COLO829 (cell line): ENCODE measurements around the gene BNIP2.
"Not testable (repeated sequence)": the region's sequence is repeated elsewhere in the genome, so short reads cannot be mapped to it uniquely, and the experiment has no call there.

ENCODE experiments used
- DNase-seq: peaks from one replicate; pipeline ENCODE4 v3.0.0; 2012; ENCODE audit warnings: low spot score

Gene BNIP2

DNA sequence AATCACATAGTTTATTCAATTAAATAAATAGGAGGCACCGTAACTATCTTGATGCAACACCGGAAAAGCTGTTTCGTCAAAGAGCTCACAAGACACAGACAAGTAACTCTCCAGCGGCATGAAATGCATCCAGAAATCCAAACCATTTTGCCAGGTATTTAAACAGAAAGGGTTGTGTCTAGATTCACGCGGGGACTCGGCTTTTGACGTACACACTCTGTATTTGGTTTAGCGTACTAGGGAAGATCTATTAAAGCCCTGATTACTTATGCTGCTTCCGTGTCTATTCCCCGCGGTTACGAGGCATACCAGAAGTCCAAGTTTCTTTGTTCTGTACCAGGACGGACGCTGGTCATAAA lies 718 bp downstream of the BNIP2 start:
- DNase-seq = no peak

DNA sequence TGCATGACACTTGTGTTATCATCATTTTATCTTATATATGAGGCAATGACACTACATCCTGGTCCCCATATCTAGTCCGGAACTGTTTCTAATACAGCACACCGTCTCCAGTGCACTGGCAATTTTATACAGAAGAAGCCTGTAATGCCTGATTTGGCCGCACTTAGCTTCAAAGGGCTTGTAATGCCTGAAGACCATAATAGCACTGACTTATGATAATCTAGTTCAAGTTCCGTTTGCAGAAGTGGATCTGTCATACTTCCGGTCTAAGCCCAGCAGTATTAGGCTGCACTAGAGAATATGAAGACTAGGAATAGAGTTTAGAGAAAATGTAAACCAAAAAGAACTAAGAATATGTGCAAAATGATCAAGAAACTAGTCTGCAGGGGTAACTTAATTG lies 1.3 kb downstream of the BNIP2 start:
- DNase-seq = no peak

DNA sequence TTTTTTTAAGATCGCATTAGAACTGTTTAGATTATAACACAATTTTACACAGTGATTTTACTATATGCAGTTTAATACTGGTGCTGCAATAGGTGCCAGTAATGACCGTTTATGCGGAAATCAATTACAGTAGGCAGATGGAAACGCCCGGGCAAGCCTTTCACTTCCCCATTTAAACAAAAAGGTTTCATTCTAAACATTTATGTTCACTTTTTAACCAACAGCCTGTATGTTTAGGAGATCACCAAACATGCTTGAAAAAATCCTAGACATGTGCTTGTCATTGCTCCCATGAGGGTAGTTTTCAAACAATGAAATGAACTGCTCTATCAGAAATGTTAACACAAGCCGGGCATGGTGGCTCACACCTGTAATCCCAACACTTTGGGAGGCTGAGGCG lies 2.7 kb downstream of the BNIP2 start:
- no peak for DNase-seq

DNA sequence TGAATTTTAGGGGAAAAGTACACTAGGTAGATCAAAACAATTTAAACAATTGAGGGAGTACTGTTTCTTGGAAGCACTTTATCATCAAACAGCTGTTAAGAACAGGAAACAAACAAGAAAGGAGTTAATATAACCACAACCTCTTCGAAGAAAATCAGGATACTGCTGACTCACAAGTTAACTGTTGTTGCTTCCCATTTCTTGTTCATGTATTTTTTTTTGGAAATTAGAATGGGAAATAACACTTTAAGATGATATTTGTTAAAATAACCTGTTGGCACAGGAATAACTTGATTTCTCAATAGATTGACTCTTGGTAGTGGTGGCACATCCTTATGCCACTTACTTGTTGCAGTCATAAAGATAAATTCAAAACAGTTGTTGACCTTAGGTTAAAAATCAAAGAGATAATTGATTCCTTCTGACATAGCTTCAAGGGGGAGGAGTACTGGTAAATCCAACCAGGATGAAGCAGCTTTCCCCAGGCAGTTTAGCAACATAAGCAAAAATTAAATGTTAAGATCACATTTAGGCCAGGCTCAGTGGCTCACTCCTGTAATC lies 3.3 kb downstream of the BNIP2 start:
- no peak for DNase-seq

DNA sequence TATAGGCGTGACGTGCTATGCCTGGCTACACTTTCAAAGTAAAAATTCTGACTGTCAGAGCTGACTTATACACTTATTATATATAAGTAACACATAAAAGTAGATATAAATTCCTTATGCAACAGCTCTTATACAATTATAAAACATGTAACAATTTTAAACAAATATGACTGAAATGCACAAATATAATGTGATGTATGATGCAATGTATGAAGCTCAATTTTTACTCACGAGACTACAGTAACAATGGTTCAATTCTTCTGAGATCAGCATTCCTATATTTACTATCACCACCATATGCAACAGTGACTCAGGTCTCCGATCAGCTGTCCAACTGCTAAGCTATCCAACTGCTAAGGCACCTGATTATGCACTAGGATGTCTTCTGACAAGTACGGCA lies 8.2 kb downstream of the BNIP2 start:
- no peak for DNase-seq

DNA sequence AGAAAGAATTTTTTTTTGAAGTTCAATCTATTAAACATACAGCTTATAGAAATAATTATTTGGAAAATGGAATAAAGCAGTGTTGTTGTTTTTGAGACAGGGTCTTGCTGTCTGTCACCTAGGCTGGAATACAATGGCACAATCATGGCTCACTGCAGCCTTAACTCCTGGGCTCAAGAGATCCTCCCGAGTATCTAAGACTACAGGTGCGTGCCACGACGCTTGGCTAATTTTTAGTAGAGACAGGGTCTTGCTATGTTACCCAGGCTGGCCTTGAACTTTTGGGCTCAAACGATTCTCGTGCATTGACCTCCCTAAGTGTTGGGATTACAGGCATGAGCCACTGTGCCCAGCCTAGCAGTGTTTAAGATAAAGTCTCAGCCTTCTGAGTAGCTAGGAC lies 8.8 kb downstream of the BNIP2 start:
- DNase-seq = no peak

DNA sequence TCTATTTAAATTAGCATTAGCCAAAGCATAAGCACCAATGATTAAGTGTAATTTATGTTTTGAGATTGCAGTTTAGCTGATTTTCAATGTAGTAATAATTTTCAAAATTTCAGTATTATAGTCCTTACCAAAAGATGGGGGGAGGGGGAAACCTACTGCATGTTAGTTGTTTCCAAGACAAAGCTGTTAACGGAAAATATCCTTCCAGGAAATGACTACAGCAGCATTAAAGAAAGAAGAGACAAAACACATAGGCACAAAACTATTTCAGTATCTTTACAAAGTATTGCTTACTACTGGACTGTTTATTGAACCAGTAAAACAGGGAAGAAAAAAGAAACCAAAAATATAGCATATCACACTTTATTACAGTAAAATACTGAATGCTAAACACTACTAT lies 10.5 kb downstream of the BNIP2 start:
- no peak for DNase-seq

DNA sequence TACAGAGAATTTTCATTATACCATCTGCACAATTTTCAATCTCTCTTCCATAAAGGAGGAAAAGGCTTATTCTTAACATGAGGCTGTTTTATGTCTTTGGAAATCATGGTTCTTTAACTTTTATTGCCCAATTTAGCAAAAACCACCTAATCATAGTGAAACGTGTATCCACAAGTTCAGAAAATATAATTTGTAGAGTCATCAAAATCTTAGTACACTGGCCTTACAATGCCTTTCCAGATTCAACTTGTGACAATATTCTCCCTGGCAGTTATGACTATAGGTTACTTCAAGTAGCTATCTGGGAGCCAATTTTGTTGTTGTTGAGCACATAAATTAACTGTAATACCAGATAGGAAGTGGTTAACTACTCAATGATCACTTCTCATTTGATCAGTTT lies 10.9 kb downstream of the BNIP2 start:
- DNase-seq = no peak

DNA sequence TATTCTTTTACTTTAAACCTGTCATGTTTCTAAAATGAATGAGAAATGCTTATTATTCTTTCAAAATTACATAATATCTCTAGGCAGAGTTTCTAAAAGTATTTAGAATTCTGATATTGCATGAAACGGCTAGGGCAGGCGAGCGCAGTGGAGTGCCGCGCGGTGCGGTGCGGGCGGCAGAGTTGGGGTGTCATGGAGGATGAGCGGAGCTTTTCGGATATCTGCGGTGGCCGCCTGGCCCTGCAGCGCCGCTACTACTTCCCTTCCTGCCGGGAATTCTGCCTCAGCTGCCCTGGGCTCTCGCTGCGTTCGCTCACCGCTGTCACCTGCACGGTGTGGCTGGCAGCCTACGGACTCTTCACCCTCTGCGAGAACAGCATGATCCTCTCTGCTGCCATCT lies 12.6 kb downstream of the BNIP2 start:
- DNase-seq = no peak

DNA sequence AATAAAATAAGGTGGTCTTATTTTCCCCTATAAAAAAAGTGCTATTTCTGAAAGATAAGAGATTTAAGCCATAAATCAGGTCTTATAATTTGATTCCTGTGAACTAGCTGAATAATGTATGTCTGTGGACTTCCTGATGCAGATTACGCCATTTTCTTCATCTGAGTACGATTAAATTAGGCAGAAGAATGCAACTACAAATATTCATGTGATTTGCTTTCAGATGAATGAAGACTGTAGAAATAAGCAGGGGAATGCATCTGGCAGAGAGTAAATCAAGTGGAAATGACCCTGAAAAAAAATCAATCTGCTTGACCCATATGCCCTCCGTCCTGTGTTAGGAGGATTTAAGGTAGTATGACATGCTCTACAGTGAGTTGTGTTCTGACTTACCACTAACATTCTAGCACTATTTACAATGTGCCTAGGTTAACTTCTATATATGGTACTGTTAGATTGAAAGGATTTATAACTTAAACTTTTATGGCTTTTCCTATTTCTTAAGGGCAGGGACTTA lies 14.7 kb downstream of the BNIP2 start:
- DNase-seq = no peak

DNA sequence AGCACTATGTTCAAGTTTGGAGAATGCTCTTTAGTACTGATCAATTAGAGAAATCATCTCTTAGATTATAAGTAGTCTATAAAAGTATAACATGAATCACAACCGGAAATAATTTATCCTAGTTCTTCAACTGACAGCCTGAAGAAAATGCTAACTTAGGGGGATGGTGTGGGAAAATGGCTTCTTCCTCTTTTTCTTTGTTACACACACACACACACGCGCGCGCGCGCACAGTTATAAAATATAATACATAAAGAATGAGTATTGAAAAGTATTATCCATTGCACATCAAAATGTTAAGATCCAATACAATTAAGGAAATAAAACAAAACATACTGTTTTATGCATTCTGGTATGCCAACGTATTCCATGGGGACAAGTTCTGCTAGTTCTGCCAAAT lies 20.6 kb downstream of the BNIP2 start:
- no peak for DNase-seq

DNA sequence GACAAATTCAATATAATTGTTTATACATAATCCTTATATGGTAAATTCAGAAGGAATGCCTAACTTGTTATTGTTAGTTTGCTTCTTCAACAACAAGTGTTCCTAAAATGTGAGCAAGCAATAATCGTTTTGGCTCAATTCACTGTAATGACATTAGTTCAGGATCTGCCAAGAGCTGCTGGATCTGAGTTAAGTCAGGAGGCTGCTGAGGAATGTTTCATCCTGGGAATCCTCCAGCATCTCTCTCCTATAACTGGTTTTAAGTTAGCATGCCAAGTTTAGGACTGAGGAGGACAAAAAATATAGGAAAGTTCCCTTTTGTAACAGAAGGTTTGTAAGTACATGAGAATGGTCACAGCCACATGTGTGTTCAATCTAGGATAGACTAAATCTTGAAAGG lies 26.9 kb downstream of the BNIP2 start:
- DNase-seq = no peak

DNA sequence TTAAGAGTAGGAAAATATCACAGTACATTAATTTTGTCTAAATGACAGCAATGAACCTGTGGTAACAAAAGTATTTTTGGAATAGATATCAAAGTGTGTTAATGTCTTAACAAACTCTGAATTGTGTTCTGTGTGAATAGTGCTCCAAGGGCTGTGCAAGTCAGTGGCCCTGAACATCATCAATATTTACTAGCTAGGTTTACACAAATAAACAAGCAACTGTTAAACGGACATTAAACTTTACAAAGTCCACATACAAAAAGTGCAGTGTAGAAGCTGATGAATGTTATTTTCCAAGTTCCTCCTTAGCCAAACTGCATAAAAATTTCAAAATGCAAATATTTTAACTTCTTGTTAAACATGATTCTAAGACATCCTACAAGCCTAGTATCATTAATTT lies 29.8 kb downstream of the BNIP2 start:
- no peak for DNase-seq

DNA sequence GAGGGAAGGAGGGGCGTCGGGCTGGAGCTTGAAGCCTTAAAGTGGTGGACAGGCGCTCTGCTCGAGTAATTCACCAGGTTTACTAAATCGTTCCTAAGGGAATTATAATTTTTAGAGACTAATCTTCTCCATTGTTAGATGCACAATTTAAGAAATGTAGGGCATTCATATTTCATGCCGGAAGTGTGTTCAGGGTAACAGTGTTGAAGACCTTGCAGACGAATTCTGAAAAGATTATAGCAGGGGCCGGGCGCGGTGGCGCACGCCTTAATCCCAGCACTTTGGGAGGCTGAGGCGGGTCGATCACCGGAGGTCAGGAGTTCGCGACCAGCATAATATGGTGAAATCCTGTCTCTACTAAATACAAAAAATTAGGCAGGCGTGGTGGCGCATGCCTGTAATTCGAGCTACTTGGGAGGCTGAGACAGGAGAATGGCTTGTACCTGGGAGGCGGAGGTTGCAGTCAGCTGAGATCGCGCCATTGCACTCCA lies 31.4 kb downstream of the BNIP2 start:
- no peak for DNase-seq

DNA sequence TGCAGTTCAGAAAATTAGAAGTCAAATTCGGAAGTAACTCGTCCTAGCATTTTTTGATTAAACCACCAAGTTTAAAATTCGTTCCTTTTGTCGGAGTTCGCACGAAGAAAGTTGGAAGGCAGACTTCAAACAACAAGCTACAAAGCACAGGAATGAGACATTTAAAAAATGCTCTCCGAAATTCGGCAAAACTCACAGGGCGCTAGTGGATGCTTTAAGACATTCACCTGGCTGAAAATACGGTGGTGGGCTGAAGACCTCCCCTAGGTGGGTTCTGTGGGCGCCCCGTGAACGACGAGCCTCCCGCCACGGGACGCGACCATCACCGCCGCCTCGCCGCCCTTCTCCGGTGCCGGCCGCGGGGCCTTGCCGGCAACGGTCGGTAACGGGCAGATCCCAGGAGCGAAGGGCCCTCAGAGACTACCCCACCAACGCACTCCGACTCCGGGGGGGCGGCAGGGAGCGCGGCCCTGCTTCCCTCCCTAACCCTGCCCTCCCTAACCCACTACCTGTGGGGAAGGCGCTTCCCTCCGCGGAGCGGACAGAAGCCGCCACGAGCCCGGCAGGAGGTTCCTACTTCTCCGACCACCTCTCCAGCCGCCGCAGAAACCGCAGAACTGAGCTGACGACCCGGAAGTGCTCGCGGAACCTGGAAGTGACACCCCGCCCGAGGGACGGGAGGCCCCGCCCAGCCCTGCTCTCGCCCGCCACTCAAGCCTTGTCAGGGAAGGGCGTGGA lies 32.1 kb downstream of the BNIP2 start, which contains the start of gene GTF2A2:
Gene GTF2A2, minus strand, starts transcription at position 619 of the 738 bp plus-strand sequence. CDS start 5,238 bp downstream, outside the sequence.
- DNase-seq = peak; percentile 92

DNA sequence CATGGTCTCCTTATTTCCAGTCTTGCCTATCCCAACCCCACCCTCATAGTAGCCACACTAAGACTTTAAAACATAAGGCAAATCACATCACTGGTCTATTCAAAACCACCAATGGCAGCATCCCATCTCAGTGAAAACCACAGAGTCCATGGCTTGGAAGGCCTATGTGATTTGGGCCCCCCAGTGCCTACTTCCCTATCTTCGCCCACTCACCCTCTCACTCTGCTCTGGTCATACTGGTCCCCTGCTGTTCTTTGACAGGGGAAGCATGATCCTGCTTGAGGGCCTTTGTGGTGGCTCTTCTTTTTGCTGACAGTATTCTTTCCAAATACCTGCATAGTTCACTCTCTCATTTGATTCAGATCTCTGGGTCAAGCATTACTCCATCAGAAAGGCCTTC lies 35.1 kb downstream of the BNIP2 start:
- DNase-seq = no peak

DNA sequence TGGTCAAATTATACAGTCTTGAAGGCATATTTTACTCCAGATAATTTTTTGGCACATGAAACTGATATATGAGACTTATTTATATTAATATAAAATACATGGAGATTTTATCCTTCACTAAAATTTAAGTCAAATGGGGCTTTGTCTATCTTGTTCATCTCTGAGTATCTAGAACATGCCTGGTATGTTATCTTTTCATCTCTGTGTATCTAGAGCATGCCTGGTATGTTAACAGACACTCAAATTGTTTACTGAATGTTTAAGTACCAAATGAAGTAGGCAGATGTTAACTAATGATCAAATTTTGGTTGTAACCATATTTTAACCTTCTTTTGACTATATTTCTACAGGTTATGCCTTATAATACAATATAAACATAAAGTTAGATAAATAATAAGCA lies 39.5 kb downstream of the BNIP2 start:
- DNase-seq = no peak

DNA sequence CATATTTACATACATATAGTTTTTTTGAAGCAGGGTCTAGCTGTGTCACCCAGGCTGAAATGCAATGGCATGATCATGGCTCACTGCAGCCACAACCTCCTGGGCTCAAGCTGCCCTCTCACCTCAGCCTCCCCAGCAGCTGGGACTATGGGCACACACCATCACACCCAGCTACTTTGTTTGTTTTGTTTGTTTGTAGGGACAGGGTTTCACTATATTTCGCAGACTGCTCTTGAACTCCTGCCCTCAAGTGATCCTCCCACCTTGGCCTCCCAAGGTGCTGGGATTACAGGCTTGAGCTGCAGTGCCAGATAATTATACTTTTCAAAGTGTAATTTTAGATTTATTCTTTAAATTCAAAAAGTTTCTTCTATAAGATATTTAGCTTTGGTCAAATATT lies 42.0 kb downstream of the BNIP2 start:
- DNase-seq = no peak

DNA sequence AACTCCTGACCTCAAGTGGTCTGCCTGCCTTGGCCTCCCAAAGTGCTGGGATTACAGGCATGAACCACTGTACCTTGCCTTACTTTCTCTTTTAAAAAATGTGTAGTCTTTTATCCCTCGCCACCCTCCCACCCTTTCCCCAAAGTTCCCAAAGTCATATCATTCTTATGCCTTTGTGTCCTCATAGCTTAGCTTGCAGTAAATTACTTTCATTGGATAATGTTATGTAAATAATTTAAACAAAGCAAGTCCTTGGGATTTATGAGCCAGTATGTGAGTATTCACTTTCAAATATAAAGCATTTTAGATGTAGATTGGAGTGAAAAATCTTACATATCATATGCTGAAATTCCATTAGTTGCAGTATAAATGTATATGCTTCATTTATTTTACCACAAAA lies 42.8 kb downstream of the BNIP2 start:
- DNase-seq = no peak

DNA sequence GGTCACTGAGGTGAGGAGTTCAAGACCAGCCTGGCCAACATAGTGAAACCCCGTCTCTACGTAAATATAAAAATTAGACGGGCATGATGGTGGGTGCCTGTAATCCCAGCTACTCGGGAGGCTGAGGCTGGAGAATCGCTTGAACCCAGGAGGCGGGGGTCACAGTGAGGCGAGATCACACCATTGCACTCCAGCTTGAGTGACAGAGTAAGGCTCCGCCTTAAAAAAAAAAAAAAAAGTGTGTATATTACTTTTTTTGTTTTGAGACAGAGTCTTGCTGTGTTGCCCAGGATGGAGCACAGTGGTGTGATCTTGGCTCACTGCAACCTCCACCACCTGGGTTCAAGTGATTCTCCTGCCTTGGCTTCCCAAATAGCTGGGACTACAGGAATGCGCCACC lies 43.3 kb downstream of the BNIP2 start:
- not testable (repeated sequence) for DNase-seq

DNA sequence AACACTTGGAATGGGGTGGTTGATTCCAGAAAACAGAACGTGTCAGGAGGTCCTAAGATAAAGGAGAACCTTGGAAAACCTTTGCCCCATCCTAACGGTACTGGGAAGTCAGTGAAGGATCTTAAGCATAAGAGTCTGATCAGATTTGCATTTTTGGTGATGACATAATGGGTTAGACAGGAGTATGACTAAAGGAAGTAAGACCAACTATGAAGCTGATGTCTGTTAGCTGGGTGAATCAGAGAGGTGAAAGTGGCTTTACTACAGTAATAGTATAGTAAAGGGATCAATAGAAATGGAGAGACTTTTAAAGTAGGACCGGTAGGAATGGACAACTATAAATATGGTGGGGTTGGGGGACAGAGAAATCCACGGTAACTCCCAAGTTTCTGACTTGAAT lies 44.4 kb downstream of the BNIP2 start:
- DNase-seq = no peak

DNA sequence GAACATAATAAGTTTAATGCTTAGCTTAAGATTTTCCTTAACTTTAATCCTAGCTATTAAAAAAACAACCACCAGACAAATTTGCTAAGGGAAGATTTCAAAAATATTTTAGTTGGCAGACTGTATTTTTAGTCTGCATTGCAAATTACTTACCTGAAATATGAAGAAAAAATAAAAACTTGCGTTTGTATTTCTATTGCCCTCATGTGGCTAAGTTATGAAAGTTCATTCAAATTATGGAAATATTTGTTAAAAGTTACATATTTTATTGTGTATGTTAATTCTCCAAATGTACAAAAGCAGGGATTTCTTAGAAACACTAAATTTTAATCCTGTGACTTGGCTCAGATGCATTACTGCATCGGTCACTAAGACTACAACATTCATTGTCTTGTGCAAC lies 46.8 kb downstream of the BNIP2 start:
- no peak for DNase-seq

DNA sequence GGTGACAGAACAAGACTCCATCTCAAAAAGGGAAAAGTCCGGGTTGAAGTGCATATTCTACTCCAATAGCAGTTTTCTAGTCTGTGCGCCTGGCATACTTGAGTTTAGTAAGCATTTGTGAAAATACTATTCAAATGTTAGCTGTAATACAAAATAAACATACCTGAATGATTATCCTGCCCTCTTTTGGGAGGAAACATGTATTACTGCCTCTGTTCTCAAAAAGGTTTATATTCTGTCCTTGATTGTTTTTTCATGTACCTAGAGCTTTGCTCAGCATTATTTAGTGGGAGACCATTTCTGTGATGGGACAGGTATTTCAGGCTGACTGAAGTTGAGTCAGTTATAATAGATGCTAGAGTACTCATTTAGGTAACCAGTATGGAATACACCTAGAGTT lies 51.6 kb downstream of the BNIP2 start:
- DNase-seq = not testable (repeated sequence)

DNA sequence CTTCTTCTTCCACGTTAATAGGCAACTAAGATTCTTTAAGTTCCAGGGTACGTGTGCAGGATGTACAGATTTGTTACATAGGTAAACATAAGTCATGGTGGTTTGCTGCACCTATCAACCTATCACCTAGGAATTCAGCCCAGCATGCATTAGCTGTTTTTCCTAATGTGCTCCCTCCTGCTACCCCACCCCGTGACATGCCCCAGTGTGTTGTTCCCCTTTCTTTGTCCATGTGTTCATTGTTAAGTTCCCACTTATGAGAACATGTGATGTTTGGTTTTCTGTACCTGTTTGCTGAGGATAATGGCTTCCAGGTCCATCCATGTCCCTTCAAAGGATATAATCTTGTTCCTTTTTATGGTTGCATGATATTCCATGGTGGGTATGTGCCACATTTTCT lies 52.9 kb downstream of the BNIP2 start:
- DNase-seq = no peak
